Common myeloid progenitor, CD34-positive (primary cell): Measurements from ENCODE around the gene ACSS1.

Source experiments
- CTCF ChIA-PET: fragments of 350-600 bp; sonication (Branson Sonifier 250); formaldehyde crosslinking; loops from one replicate; lab custom pipeline; 2021; ENCODE audit warnings: antibody characterized with exemption; lab: Charles Lee
- POLR2A ChIA-PET: fragments of 350-600 bp; sonication (Branson Sonifier 250); formaldehyde crosslinking; loops from one replicate; lab custom pipeline; 2021; ENCODE audit warnings: antibody characterized with exemption; lab: Charles Lee
- DNase-seq, 3 donors: peaks; one replicate each; pipeline versions ENCODE4 v3.0.0 to v3.0.0-alpha.2; 2013
- H3K27ac ChIP-seq, 2 experiments: 1 replicate in 1 of 2; 2 replicates in 1 of 2; pipeline ENCODE4 v1.7.0; 2013; ENCODE audit warnings: inconsistent platforms in 2 of 2, low read length in 2 of 2, mild to moderate bottlenecking in 2 of 2, low read depth in 1 of 2, moderate library complexity in 1 of 2; ENCODE audit not compliant: severe bottlenecking in 2 of 2, insufficient read depth in 1 of 2, poor library complexity in 1 of 2
- H3K27me3 ChIP-seq, 5 experiments: replicated peaks in 2 of 5; 1 replicate in 3 of 5; 2 replicates in 2 of 5; pipeline versions ENCODE4 v1.6.1 to v1.7.0; 2013; ENCODE audit warnings: low read length in 4 of 5, mild to moderate bottlenecking in 2 of 5, moderate library complexity in 2 of 5, inconsistent platforms in 1 of 5; ENCODE audit not compliant: insufficient read depth in 5 of 5, control insufficient read depth in 4 of 5
- H3K36me3 ChIP-seq, 4 experiments: 1 replicate in 2 of 4; 2 replicates in 2 of 4; pipeline versions ENCODE4 v1.6.1 to v1.7.0; 2013; ENCODE audit warnings: low read length in 3 of 4, control low read depth in 1 of 4, mild to moderate bottlenecking in 1 of 4; ENCODE audit not compliant: control insufficient read depth in 4 of 4, insufficient read depth in 4 of 4
- H3K4me1 ChIP-seq, 4 experiments: 1 replicate in 3 of 4; 2 replicates in 1 of 4; pipeline versions ENCODE4 v1.6.1 to v1.7.1; 2013; ENCODE audit warnings: low read length in 3 of 4, mild to moderate bottlenecking in 3 of 4, control low read depth in 1 of 4, inconsistent platforms in 1 of 4, moderate library complexity in 1 of 4; ENCODE audit not compliant: control insufficient read depth in 4 of 4, insufficient read depth in 4 of 4; ENCODE audit errors: control extremely low read depth in 1 of 4
- H3K4me3 ChIP-seq, 7 experiments: 1 replicate in 4 of 7; 2 replicates in 3 of 7; pipeline versions ENCODE4 v1.5.1 to v1.7.0; 2013; ENCODE audit warnings: mild to moderate bottlenecking in 7 of 7, low read length in 6 of 7, moderate library complexity in 6 of 7, inconsistent platforms in 2 of 7, low read depth in 2 of 7, control low read depth in 1 of 7; ENCODE audit not compliant: insufficient read depth in 4 of 7, control insufficient read depth in 1 of 7; ENCODE audit errors: extremely low read depth in 1 of 7
- H3K9me3 ChIP-seq, 5 experiments: 1 replicate in 4 of 5; 2 replicates in 1 of 5; pipeline versions ENCODE4 v1.6.1 to v1.7.1; 2013; ENCODE audit warnings: low read length in 4 of 5, mild to moderate bottlenecking in 2 of 5, inconsistent platforms in 1 of 5, low read depth in 1 of 5, moderate library complexity in 1 of 5; ENCODE audit not compliant: control insufficient read depth in 4 of 5, insufficient read depth in 2 of 5; ENCODE audit errors: control extremely low read depth in 1 of 5
- WGBS: methylation state at CpG from one replicate; pipeline ENCODE4 v1.1.5; 2013; ENCODE audit not compliant: insufficient coverage; 5-methylcytosine and 5-hydroxymethylcytosine counted together

ACSS1 gene

DNA sequence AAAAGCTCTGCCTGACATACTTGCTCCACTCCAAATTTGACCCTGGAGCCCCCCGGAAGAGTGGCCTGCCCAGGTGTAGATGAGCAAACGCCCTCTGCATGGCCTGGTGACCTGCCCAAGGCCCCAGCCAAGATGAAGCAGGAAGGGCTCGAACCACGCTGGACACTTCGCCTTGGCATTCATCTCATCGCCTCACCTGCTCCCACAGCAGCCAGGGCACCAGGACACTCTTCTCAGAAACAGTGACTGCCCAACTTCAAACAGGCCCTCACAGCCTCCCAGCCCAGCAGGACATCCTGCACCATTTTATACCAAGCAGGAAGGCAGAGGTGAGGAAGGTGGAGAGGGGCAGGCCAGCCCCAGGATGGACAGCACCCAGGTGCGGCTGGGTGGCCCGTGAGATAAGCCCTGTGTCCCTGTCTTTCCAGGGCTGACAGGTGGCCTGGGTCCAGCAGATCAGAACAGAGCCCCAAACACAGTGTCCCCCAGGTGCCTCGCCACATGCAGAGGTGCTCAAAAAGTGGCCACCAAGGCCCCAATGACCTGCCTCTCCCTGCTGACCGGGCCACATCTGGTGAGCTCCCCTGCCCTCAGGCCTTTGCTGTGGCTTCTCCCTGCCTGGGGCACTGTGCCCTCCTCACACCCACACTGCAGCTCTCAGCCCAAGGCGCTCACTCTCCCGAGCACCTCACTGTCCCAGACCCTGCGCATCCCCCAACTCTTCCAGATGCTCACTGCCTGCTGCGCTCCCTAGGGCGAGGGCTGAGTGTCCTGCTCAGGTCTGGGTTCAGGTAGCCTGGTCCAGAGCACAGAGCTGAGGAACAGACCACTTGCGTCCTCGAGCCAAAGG is 7.2 kb downstream of the ACSS1 start:
- H3K27ac ChIP-seq = no peak overlapping the region
- DNase-seq = no peak
- CTCF ChIA-PET = interaction anchor here (0.8 to 1.2 kb wide), 3 partner anchors 12 to 63 kb away, joined by 3 read pairs; no protein-coding TSS in a partner anchor
- no peaks in the 10 kb centered on the region for H3K27me3 ChIP-seq
- peaks cover 9 to 36% (median 27%) of the 10 kb centered on the region in 4 experiments for H3K36me3 ChIP-seq
- no peaks in the 10 kb centered on the region for H3K9me3 ChIP-seq
- H3K4me3 ChIP-seq = no peak overlapping the region
- POLR2A ChIA-PET = no interaction called here
- H3K4me1 ChIP-seq = peaks cover 9 to 34% (median 30%) of the 10 kb centered on the region in 4 experiments
- WGBS = 94% methylated on average over 14 of the region's 17 CpGs

DNA sequence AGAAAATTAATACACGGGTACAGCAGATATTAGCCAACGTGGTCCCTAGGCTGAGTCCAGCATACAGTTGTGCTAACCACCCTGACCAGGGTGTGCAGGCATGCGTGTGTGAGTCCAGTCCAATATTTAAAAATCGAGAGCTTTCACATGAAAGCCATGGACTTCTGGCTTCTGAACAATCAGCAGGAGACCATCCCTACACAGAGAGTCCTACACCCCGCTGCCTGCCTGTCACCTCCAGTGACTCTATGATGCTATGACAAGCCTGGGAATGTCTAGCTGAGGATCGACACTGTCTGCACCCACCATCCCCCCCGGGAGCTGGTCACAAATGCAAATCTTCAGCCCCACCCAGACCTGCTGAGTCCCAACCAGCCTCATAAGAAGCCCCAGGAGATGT is 7.9 kb downstream of the ACSS1 start:
- DNase-seq = no peak
- H3K27me3 ChIP-seq = no peaks in the 10 kb centered on the region
- POLR2A ChIA-PET = no interaction called here
- no peak overlapping the region for H3K4me3 ChIP-seq
- 97% methylated on average over 5 of the region's 7 CpGs for WGBS
- H3K36me3 ChIP-seq = peaks cover 9 to 42% (median 29%) of the 10 kb centered on the region in 4 experiments
- H3K9me3 ChIP-seq = no peaks in the 10 kb centered on the region
- peaks cover 9 to 33% (median 27%) of the 10 kb centered on the region in 4 experiments for H3K4me1 ChIP-seq
- no peak overlapping the region for H3K27ac ChIP-seq
- CTCF ChIA-PET = interaction anchor here (0.8 to 1.2 kb wide), 3 partner anchors 16 to 64 kb away, joined by 3 read pairs; no protein-coding TSS in a partner anchor

DNA sequence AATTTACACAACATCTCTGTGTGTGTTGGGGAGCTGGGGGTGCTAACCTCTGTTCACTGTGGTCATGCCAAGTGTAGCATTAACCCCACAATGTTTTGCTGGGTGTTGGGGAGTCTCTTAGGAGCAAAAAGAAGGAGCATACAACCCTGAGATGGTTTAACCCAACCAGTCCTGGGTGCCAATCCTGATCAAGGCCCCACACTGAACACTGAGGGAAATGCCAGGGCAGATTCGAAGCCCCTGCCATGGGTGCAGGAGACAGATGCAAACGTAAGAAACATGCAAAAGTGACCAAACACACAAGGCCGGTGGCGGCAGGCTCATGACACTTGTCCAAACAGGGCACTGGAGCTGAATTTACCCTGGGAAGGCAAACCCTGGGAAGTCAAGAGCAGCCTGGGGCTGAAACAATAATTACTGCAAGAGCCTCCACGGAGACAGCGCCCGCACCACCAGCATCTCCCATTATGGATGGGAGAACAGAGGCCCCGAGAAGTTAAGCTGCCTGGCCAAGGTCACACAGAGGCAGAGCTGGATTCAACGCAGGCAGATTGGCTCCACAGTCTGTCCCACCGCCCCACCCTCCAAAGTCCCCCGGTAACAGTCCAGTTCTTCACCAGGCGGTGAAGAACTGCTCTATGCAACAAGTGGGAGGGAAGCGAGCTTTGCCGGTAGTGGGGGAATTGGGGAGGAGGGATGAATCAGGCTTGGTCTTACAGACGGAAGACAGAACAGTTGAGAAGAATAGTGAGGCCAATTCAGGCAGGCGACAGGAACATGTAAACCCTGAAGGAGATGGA is 8.5 kb downstream of the ACSS1 start:
- Histone ChIP-seq H3K27ac (no peak overlapping the region), H3K27me3 (no peaks in the 10 kb centered on the region), H3K4me1 (peaks cover 7 to 35% (median 24%) of the 10 kb centered on the region in 4 experiments), H3K4me3 (no peak overlapping the region), H3K9me3 (no peaks in the 10 kb centered on the region), H3K36me3 (peaks cover 9 to 44% (median 29%) of the 10 kb centered on the region in 4 experiments)
- ChIA-PET POLR2A (no interaction called here), CTCF (interaction anchor here (1.0 to 1.3 kb wide), 3 partner anchors 15 to 55 kb away, joined by 3 read pairs; no protein-coding TSS in a partner anchor)
- WGBS = over 99% methylated on average over 14 of the region's 16 CpGs
- no peak for DNase-seq

DNA sequence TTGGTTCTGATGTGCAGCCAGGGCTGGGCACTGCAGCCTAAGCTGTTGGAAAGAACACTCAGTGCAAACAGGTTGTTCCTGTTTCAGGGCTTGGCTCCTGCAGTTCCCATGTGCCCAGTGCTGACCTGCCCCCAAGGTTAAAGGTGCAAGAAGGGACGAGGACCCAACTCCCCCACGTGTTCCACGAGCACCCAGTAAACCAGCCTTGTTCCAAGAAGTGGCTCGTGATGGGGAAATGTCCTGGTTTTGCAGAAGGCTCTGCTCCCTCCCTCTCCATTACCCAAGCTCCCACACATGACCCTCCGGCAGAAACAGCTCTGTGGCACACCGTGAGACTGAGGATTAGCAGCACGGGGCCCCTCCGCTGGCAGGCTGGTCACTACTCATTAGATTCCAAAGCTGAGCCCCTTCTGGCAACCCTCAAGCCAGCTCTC is 9.4 kb downstream of the ACSS1 start:
- WGBS = 98% methylated on average over 7 of the region's 8 CpGs
- Histone ChIP-seq H3K27me3 (no peaks in the 10 kb centered on the region), H3K4me3 (no peak overlapping the region), H3K36me3 (peaks cover 9 to 44% (median 29%) of the 10 kb centered on the region in 4 experiments), H3K27ac (no peak overlapping the region), H3K4me1 (peaks cover 4 to 31% (median 20%) of the 10 kb centered on the region in 4 experiments), H3K9me3 (no peaks in the 10 kb centered on the region)
- CTCF ChIA-PET = interaction anchor here (1.3 kb wide), 1 partner anchor 38 kb away, joined by 3 read pairs; no protein-coding TSS in a partner anchor
- POLR2A ChIA-PET = no interaction called here
- DNase-seq = no peak

DNA sequence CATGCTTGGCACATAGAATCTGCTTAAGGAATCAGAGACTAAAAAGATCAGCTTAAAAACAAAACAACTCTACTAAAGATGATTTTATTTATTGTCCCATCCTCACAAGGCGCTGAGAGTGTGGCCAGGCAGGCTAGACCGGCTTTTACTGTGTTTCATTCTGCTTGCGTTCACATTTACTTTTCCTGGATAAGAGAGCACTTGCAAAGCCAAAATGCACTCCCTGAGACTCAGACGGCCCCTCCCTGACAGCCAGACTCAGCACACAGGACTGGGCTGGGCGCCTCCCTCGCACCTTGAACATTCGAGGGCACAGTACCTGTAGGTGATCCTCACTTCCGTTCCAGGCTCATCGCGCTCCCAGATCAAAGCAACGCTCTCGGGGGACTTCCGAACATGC is 10.2 kb downstream of the ACSS1 start:
- WGBS = 99% methylated on average over 13 of the region's 13 CpGs
- Histone ChIP-seq H3K27me3 (no peaks in the 10 kb centered on the region), H3K4me1 (peaks cover 0 to 31% (median 20%) of the 10 kb centered on the region in 4 experiments), H3K9me3 (no peaks in the 10 kb centered on the region), H3K4me3 (no peak overlapping the region), H3K36me3 (peaks cover 9 to 44% (median 29%) of the 10 kb centered on the region in 4 experiments), H3K27ac (no peak overlapping the region)
- CTCF ChIA-PET = no interaction called here
- DNase-seq = no peak
- POLR2A ChIA-PET = no interaction called here

DNA sequence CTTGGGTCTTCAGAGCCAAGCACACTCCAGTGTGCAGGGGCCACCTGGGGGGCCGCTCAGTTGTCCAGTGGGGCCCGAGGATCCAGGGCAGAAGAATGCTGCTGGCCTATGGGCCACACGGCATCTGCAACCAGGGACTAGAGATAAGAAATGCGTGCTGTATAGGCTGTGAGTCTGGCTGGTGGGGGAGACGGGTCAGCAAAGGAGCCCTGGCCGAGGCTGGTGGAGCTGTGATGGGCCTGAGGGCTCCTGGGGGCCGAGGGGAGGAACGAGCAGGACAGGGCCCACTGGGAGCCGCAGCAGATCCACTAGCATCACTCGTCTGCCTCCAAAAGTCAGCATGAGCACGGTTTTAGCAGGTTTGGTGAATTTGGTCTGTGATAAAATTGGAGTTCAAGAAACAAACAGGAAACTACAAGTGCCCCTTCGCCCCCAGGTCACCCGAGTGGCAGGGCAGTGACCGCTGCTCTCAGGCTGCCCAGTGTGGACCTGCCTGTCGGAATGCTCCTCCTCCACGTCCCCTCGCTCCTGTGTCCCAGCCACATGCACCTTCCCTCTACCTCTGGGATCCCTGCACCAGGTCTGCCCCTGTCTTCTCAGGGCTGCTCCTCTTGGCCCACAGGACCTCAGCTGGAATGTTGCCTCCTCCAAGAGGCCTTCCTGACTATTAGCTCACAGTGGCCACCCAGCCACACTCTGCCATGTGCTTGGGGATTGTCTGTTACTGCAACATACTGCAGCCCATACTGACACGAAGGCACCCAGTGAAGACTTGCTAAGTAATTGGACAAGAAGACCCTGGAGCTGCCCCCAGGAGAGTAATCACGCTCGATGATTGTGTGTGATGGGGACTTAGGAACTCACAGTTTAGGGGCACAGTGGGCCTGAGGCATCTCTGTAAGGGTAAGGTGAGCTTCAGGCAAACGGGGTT is 10.9 kb downstream of the ACSS1 start:
- H3K4me1 ChIP-seq = peaks cover 0 to 32% (median 22%) of the 10 kb centered on the region in 4 experiments
- H3K36me3 ChIP-seq = peaks cover 9 to 45% (median 29%) of the 10 kb centered on the region in 4 experiments
- CTCF ChIA-PET = interaction anchor here (0.9 to 1.5 kb wide), 3 partner anchors 18 to 94 kb away, joined by 3 to 6 read pairs (median 3); no protein-coding TSS in a partner anchor
- H3K27me3 ChIP-seq = no peaks in the 10 kb centered on the region
- no peak overlapping the region for H3K27ac ChIP-seq
- no peak overlapping the region for H3K4me3 ChIP-seq
- no peak for DNase-seq
- POLR2A ChIA-PET = no interaction called here
- WGBS = 85% methylated on average over 19 of the region's 21 CpGs
- no peaks in the 10 kb centered on the region for H3K9me3 ChIP-seq
